H4 (cell line): ENCODE results near the gene PRKAR1B. TPM values are rescaled to one million over a fixed set of nuclear protein-coding genes. Genes with fewer than 3 reads are reported as not detected.

Experiments used
- DNase-seq: peaks from one replicate; pipeline ENCODE4 v3.0.0-alpha.2; 2015; ENCODE audit warnings: low spot score
- total RNA-seq: library from RNA; depleted of rRNA; stranded (reverse); fragments of >200 nt; shearing (Covaris generic); gene quantifications from 2 replicates; pipeline ENCODE4 v1.2.3, GENCODE V29; 2014

Gene PRKAR1B
- total RNA-seq, 1 experiment from 2014 or later, result 40.5 TPM

DNA sequence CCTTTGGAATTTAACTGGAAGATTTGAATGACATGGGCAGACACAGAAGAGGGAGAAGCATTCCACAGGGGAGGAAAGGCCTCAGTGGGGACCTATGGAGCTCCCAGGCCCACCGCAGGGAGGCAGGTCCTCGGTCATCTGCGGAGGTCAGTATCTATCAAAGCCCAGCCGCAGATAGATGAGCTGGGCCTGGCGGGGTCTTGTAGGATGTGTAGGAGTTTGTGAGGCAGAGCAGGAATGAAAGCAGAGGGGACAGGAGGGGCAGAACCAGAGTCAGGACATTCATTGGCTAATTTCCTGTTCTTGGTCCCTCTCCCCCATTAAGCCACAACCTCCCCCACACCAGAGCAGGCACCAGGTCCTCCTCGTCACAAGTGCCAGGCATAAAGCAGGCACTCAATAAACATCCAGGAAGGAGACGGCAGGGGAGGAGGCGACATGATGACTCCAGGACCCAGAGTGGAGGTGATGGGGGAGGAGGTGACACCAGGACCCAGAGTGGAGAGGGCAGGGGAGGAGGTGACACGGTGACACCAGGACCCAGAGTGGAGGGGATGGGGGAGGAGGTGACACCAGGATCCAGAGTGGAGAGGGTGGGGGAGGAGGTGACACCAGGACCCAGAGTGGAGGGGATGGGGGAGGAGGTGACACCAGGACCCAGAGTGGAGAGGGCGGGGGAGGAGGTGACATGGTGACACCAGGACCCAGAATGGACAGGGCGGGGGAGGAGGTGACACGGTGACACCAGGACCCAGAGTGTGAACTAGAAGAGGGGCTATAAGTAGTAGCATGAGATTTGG, 123.7 kb downstream of the PRKAR1B start:
- no peak for DNase-seq

DNA sequence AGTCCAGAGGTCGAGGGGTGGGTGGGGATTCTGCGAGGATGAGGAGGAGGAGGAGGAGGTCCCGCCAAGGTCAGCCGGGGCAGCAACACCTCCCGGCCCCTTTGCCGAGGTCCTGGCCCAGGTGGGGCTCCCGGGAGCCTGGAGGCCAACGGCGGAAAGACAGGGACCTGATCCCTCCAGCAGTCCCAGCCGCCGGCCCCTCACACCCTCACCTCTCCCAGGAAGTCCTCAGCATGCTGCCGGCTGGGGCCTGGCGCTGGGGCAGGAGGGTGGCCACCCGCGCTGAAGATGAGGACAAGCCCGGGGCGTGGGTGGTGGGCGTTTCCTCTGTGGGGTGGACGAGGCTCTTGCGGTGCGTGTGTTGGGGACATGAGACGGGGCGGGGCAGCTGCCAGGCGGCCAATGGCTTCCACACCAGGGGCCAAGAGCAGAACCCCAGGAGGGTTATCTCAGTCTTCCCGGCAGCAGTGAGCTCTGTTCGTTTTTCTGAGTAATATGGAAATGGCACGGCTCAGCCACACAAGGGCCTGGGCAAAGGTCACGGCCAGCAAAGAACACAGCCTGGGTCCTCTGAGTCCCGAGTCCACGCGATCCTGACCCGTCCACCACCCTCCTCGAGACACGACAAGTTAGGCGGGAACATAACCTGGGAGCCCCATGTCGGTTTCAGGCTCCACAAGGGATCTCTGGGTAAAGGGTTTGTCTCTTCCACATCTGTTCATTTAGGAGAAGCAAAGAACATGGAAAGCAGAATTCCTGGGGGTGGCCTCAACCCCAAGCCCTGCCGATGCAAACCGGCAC, 124.5 kb downstream of the PRKAR1B start:
- no peak for DNase-seq

DNA sequence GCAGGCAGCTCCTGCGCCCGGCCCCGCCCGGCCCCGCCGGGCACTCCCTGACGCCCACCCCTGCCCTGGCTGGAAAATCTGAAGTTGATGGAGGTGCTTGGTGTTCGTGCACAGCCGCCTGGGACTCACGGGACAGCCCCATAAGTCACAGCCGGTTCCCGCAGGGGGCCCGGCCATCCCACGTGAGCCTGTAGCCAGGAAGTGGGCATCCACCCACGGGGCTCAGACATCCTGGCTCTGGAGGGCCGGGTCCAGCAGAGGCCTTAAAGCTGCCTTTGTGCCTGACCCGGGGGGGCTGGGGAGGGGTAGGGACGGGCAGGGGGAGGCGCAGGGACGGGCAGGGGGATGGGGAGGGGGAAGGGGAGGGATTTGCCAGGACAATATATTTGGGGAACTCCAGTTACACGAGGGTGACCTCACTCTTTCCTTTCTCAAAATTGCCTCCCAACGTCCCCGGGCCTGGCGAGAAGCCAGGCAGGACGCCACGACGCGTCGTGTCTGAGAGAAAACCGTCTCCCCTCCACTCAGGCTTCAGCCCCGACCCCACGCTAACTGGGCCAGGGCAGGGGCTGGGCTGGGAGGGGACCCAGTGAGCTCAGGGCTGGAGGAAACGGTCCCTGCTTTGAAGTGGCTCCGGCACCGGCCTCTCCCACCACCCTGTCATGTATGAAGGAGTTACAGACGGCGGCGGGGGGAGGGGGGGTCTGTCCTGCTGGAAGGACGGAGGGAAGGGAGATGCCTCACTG, 125.3 kb downstream of the PRKAR1B start:
- no peak for DNase-seq

DNA sequence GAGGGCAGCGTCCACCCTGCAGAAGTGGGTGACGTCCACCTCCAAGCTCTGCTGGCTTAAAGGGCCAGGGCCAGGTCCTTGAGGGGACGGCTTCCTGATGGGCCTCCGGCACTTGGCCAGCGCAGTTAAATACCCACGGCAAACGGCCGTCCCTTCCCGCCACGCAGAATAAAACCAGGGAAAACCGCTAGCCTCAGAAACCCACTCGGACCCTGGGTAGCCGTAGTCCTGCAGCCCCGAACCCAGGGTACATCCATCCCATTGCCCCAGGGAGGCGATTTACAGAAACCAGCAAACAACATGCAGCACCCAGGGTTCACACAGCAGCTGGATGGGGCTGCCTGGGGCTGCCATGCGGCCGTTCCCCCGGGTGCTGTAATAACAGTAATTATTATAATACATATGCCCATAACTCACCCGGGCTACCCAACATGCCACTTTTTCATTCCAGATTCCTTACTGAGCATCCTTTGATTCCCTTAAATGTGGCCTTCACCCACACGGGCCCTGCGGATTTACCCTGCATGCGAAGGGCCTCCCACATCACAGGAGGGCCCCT, 126.0 kb downstream of the PRKAR1B start:
- DNase-seq, result no peak

DNA sequence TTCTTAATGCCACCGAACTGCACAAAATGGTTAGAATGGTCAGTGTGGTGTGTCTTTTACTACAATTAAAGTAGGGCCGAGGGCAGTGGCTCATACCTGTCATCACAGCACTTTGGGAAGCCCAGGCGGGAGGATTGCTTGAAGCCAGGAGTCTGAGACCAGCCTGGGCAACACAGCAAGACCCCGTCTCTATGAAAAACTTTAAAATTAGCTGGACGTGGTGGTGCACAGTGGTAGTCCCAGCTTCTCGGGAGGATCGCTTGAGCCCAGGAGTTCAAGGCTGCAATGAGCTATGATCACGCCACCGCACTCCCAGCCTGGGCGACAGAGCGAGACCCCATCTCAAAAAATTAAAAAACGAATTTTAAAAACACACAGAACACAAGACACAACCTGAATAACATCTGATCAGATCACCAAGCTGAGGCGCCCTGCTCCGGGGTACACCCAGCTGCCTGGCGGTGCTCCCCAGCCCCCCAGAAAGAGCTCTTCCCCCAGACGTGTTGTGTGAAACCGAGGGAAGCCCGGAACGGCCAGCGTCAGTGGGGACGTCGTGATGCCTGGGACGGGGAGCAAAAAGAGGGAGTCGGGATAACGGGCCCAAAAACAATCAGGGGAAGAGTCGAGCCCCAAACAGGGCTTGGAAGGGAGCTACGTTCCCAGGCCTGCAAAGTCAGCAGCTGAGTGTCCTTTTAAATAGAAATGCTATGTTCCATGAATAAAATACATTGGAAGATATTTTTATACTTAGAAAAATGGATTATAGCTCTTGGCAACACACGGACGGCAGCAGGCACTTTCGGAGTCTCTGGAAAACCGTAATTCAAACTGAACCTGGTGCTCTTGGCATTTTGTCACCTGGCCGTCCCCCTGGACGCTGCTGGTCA, 126.7 kb downstream of the PRKAR1B start:
- no peak for DNase-seq

DNA sequence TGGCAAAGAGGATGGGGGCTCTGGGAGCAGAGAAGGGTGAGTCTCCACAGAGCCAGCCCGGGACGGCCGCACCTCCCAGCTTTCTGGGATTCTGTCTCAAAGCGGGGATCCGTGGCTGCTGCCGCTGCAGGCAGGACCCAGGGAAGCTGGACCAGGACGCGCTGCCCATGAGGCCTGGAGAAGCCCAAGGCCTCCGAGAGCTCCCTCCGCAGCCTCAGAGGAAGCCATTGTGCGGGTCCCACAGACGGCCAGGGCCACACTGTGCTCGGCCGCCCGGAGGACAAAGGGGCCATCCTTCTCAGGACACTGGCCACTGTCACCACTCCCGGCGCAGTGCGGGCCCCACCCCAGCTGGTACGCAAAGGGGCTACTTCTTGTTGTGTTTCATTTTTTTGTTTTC, 128.2 kb downstream of the PRKAR1B start:
- no peak for DNase-seq

DNA sequence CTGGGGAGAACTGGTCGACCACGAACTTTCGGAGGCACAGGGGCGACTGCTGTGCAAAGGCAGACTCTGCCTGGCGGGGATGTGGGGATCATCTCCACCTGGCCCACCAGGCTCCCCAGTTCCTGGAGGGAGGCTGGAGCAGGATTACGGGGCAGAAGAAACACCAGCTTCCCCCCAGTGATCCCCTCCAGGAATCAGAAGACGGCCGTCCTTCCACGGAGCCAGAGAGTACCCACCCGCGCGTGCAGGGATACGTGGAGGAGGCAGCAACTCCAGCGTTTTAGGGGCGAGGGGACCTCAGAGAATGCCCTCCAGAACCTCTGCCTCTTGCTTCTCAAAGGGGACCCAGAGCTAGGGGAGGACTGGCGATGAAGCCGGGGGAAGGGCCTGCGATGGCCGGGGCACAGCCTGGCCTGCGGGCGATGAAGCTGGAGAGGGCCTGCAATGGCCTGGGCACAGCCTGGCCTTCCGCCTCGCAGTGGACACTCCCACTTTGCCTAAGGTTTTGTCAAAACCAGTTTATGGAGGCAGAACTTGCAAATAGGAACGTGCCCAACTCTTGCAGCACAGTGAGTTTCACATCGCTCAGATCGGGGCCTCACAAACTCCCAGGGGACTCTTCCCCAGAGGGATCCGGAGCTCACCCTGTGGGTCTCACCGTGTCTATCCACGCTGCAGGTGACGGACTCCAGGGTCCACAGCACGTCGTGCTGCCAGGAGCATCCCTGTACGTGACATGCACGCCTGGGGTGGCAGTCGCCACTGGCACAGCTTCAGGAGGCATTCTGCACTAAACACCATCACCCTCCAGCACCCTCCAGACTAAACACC, 129.5 kb downstream of the PRKAR1B start:
- no peak for DNase-seq

DNA sequence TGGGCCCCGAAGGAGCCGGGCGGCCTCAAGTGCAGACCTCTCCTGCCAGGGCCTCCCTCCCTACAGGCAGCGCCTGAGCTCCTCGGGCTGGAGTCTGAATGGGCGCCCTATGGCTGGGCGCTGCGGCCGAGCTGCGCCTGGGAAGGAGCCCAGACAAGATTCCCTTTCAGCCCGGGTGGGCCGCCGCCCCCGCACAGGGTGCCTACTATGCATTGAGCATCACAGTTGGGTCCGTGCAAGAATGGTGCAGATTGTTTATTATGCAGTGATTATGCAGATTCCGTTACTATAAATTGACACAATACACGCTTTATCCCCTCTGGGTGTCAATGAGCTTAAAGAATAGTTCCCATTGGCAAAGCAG, 130.3 kb downstream of the PRKAR1B start:
- no peak for DNase-seq

DNA sequence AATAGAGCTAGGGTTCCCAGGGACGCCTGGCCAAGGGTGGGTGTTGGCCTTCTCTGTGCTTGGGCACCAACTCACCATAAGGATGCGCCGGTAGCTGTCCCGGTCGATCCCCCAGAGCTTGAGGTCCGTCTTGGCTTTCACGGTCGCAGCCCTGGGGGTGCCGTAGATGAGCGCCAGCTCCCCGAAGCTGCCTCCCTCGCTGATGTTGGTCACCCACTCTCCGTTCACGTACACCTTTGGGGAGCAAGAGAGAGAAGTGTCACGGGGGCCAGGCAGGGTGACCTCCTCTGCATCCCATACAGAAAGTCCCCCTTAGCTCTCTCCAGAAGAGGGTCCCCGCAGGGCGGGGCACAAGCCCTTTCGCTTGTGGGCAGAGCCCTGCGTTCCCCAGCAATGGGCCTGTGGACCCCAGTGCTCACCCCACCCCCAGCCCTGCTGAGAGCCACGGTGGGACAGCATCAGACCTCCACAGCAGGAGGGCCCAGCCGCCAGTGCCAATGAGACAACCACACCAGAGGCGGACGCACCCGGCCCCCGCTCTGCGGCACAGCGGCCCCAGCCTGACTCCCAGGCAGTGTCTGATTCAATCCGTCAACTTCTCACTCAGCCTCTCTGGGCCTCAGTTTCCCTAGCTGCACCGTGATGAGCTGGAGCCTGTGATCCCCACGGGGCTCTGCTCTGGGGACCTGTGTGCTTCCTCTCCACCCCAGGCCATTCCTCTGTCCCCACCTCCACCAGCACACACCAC, 130.8 kb downstream of the PRKAR1B start:
- no peak for DNase-seq

DNA sequence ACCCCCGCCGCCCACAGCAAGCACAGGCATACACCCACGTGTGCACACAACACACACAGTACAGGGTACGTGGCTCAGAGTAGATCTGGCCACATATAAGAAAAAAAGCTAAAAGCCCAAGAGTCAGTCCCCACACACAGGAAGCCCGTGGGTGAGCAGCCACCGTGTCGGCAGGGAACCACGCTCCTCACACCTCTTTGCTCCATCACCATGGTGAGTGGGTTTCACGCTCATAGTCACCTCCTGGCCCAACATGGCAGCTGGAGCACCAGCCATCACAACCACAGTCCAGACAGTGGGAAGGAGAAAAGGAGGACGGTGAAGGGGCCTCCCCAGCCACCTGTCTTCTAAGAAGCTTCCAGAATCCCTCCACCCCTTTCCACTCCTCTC, 131.5 kb downstream of the PRKAR1B start:
- DNase-seq, result no peak

DNA sequence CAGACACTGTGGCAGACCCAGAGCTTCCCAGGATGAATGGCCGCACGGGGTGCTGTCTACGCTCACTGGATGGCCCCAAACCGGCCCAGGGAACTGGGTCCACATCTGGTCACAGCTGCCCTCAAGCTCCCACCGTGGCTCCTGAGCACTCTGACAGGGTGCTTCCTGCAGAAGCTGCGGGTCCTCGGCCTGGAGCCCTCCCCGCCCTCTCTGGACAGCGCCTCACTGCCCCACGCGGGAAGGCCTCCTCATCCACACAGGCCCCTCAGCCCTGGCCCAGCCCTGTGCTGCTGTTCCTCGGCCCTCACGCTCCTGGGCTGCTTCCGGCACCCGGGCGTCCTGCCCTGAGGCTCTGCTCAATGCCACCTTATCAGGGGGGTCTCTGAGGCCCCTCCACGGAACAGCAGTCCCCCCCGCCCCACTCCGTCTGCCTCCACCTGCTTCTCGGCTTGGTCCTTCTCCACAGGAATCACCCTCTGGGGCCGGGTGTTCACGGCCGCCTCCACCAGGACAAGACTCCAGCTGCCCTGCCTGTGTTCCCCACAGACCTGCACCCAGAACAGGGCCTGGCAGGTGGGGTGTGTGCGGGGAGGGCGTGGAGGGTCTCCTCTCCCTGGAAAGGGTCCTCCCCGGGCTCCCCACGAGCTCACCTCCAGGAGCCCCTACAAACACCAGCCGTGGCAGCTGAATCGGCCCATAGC, 132.0 kb downstream of the PRKAR1B start:
- DNase-seq, result no peak

DNA sequence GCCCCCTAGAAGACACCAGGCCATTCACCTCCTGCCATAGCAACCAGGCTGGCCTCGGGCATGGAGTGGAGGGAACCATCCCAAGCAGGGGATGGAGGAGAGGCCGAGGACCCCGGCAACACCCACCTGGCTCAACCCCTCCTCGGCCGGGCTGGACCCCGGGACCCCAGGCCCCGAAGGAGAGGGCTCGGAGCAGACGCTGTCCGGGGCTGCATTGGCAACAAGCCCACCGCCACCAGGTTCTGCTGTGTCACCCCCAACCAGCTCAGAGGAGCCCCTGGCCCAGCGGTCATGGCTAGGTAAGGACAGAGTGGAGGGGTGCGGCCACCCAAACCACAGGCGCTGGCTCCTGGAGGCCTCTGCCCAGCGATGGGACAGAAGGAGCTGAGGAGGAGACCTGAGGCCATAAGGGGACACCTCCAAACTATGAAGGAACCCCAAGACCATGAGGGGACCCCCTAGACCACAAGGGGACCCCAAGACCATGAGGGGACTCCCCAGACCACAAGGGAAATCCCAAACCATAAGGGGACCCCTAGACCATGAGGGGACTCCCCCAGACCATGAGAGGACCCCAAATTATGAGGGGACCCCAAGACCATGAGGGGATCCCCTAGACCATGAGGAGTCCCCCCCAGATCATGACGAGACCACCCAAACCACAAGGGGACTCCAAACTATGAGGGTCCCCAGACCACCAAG, 132.7 kb downstream of the PRKAR1B start:
- DNase-seq, result no peak

DNA sequence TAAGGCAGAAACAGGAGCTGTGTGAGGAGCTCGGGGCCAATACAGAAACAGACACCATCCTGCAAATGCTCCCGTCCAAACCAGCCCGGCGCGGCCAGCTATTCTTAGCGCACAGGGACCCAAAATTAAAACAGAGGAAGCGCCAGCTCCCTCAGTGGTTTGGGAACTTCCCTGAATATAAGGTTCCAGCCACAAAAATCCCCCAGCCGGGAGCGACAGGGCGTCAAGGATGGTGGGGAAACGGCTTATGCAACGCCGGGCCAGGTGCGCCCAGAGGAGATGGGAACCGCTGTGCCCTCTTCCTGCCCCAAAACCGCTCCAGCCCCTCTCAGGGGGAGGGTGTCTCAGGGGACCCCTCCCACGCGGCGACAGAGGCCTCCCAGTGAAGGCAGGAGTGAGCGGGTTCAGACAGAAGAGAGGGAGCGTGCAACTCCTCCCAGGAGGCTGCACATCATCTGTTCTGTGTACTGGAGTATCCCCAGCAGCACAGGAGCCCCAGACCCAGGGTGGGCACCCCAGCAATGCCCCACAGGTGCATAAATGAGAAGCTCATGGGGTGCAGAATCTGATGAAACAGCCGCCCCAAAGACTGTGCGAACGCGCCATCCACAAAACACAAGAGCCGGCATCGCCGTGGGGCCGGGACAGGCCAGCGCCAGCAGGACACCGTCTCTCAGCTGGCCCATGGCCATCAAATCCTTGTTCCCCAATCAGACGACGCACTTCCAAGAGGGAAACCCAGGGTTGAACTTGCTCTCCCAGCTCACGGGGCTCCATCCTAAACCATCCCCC, 133.6 kb downstream of the PRKAR1B start:
- no peak for DNase-seq

DNA sequence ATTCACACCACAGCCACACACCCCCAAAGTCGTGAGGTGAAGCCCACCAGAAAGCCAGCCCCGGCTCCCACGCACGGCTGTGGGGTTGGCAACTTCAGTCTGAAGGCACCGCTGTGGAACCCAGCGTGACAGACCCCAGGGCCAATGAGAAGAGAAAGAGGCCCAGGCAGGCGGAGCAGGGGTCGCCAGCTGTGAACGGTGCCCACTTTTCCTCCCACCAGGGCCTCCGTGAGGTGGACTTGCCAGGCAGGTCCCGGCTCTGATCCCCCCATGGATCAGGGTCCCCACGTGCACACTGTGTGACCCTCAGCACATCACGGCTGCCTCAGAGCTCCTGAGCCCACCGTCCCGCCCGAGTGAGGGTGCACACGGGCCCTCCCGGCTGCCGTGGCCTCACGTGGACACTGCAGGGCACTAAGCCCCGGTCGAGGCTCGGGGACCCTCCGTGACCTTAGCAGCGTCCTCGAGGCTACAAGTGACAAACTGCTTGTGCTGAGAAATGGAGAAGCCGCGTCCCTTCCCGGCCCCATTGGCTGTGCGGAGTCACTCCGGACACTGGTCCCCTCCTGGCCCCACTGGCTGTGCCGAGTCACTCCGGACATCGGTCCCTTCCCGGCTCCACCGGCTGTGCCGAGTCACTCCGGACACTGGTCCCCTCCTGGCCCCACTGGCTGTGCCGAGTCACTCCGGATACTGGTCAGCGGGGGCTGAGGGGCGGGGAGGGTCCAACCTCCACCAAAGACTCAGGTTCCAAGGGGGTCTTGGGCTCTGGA, 135.0 kb downstream of the PRKAR1B start:
- no peak for DNase-seq

DNA sequence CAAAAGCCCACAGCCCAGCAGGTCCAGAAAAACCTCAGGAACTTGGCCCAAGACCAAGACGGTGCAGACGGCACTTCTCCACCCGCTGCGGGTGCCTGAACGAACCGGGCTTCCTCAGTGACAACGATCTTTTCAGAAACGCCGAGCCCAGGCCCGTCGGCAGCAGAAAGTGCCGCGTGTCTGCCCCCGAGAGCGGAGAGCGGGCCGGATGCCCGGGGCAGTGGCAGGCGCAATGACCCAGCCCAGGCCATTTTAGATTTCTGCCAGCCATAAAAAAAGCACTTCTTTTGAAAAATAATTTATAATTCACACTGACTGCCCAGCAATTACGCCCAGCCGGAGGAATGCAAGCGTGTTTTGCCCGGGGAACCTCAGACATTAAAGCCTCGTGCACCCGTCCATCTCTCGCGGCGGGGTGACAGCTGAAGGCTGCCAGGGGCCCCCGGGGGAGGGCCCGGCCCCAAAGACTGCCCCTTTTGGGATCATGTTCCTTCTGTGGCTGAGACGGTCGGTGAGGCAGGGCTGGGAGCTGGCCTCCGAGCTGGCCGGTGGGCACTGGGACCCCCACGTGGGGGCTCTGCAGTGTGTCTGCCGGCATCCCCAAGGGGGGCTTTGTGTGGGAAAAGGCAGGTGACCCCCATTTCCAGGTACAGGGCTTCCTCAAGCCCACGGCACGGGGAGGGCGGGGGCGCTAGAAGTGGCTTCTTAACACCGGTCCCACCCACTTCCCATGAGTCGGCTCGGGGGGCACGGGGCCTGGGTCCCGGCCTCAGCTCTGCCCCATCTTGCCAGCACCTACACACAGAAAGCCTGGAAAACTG, 136.1 kb downstream of the PRKAR1B start:
- no peak for DNase-seq
